Cardiac septum (tissue), 1 donor: Measurements from ENCODE around the gene MICAL2. TPM values are rescaled to one million over a fixed set of nuclear protein-coding genes. Genes with fewer than 3 reads are reported as not detected.
A peak's percentile ranks its signal among the peaks of the same experiment; 100 is the strongest.

Experiments
- DNase-seq: peaks from one replicate; pipeline ENCODE4 v3.0.0-alpha.2; 2020; ENCODE audit warnings: low spot score
- intact Hi-C: fragments of 100-400 bp; cut with DNase I; formaldehyde crosslinking; loops from one replicate; pipeline ENCODE4 v1.14.0; 2022
- long read RNA-seq: library from polyadenylated mRNA; unstranded; transcript quantifications from one replicate; pipeline ENCODE4 v2.0.0, GENCODE V29; 2021
- total RNA-seq: library from RNA; stranded (reverse); fragmentation: NEBNext Ultra II Directional; extraction: Animal tissue kit (Norgen Biotek cat#: 25700); gene quantifications from one replicate; pipeline ENCODE4 v1.2.1, GENCODE V29; 2021
- donor health status: DM: no; HTN: no; CAD: no.

MICAL2 gene, protein sequence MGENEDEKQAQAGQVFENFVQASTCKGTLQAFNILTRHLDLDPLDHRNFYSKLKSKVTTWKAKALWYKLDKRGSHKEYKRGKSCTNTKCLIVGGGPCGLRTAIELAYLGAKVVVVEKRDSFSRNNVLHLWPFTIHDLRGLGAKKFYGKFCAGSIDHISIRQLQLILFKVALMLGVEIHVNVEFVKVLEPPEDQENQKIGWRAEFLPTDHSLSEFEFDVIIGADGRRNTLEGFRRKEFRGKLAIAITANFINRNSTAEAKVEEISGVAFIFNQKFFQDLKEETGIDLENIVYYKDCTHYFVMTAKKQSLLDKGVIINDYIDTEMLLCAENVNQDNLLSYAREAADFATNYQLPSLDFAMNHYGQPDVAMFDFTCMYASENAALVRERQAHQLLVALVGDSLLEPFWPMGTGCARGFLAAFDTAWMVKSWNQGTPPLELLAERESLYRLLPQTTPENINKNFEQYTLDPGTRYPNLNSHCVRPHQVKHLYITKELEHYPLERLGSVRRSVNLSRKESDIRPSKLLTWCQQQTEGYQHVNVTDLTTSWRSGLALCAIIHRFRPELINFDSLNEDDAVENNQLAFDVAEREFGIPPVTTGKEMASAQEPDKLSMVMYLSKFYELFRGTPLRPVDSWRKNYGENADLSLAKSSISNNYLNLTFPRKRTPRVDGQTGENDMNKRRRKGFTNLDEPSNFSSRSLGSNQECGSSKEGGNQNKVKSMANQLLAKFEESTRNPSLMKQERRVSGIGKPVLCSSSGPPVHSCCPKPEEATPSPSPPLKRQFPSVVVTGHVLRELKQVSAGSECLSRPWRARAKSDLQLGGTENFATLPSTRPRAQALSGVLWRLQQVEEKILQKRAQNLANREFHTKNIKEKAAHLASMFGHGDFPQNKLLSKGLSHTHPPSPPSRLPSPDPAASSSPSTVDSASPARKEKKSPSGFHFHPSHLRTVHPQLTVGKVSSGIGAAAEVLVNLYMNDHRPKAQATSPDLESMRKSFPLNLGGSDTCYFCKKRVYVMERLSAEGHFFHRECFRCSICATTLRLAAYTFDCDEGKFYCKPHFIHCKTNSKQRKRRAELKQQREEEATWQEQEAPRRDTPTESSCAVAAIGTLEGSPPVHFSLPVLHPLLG
- 98.7 TPM for total RNA-seq
- long read RNA-seq, full-length matches to known transcripts: 2 of 113 reads
- long read RNA-seq, partial matches to known transcripts: 63 of 113 reads
- long read RNA-seq, other reads (novel, unspliced or antisense): 48 of 113 reads

DNA sequence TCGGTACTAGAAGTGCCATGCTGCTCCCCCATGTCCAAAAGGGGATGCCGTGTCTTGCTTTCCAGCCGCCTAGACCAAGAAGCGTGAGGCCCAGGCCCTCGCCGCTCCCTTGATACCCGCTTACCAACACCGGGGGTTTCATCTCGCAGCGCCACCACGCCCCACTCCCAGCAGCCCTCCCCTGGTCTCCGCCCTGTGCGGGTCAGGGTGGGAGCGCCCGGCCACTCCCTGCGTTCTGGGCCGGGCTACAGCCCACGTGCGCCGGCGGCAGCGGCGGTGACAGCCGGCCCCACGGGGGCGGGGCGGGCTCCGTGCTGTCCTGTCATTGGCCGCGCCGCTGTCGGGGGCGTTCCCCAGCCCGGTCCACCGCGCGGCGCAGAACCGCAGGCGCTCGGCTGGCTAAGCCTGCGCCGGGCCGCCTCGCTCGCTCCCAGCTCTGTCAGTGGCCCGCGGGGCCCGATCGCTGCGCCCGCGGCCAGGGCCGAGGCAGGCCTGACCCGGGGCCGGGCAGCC, at the start of gene MICAL2:
Gene MICAL2 (plus strand): TSS at position 390 of the 513 bp plus-strand sequence. CDS start 51,566 bp downstream, outside the sequence.
- DNase-seq: peak; percentile 96
- intact Hi-C loops: loop anchor here (5.0 kb wide), 1 partner anchor 112 kb away; no protein-coding TSS in a partner anchor

DNA sequence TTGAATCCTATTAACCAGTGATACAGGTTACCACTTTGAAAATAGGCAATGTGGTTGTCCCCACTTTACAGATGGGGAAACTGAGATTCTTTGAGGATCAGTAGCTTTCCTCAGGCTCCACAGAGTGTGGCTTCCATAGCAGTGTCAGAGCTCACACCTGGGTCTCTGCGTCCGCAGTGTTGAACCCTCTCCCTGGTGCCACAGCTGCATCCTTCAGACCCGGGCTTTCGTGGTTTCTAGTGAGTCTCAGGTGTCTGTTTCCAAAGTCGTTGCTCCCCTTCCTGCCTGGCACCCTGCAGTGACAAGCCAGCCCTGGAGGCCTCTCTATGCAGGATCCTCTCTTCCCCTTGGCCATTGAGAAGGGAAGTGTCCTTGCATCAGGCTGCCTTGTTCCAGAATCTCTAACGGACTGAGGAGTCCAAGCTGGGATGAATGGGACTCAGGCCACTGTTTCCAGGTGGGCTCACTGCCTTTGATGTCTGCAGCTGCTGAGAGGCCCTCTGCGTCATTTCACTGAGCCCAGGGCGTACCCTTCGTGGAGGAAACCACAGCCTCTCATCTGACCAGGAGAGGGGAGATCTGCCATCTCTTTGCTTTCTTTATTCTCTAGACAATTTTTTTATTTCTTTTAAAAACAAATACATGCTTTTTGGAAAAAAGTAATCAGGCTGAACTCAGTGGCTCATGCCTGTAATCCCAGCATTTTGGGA, 48.4 kb upstream of the MICAL2 start:
- DNase-seq: no peak
- intact Hi-C loops: no loop called here

DNA sequence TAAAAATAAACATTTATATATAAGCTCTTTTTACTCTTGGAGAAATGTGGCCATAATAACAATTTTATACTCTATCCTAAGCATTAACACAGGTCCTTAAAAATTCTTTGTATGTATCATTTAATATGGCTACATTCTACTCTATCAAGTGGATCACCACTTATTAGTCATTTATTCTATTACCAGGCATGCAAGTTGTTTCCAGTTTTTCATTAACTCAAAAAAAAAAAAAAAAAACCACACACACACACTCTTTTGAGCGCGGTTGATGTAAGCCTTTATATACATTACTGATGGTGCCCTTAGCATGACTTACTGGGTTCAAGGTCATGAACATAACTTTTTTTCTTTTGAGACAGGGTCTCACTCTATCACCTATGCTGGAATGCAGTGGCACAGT, 47.1 kb upstream of the MICAL2 start:
- intact Hi-C loops: no loop called here
- DNase-seq: no peak

DNA sequence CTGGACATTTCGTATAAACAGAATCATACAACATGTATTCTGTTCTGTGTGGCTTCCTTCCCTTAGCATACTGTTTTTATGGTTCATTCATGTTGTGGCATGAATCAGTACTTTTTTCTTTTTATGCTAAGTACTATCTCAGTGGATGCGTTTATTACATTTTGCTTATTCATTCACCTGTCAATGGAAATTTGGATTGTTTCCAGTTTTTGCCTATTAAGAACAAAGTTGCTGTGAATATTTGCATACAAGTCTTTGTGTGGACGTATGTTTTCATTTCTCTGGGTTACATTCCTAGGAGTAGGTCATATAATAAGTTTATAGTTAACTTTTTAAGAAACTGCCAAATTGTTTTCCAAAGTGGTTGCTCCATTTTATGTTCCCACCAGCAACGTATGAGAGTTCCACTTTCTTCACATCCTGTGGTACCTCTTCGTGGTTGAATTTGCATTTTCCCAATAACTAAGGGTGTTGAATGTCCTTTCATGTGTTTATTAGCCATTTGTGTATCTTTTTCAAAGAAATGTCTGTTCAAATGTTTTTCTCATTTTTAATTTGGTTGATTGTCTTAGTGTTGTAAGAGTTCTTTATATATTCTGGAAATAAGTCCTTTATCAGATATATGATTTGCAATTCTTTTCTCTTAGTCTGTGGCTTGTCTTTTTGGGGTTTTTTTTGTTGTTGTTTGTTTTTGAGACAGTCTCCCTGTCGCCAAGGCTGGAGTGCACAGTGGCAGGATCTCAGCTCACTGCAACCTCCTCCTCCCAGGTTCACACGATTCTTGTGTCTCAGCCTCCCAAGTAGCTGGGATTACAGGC, 46.0 kb upstream of the MICAL2 start:
- intact Hi-C loops: no loop called here
- DNase-seq: no peak

DNA sequence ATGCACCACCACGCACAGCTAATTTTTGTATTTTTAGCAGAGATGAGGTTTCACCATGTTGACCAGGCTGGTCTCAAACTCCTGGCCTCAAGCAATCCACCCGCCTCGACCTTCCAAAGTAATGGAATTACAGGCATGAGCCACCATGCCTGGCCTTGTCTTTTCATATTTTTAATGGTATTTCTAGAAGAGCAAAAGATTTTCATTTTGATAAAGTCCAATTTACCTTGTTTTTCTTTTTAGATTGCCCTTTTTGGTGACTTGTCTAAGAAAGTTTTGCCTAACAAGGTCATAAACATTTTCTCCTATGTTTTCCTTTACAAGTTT, 45.5 kb upstream of the MICAL2 start:
- intact Hi-C loops: no loop called here
- no peak for DNase-seq

DNA sequence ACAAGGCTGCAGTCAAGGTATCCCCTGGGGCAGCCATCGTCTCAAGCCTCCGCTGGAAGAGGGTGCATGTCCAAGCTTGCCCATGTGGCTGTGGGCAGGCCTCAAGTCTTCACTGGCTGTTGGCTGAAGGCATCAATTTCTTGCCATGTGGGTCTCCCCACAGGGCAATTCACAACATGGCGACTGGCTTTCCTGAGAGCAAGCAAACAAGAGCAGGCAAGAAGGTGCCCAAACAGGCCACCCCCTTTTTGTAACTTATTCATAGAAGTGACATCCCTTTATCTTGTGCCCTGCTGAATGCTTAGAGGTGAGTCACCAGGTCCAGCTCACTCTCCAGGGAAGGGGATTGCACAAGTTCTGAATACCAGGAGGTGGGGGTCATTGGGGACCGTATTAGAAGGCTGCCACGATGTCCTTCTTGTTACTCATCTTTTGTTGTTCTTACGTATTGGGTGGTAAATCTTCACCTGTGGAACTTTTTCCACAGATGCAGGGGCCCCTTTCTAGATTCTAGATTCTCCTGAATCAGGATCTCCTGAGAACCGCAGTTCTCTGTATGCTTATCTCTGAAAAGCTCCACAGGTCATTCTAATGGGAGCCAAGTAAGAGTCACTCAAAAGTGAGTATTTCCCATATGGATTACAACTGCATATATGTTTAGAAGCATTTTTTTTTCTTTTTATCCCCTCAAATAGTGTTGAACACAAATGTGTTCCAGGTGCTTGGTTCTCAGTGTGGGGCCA, 44.2 kb upstream of the MICAL2 start:
- DNase-seq: no peak
- intact Hi-C loops: no loop called here

DNA sequence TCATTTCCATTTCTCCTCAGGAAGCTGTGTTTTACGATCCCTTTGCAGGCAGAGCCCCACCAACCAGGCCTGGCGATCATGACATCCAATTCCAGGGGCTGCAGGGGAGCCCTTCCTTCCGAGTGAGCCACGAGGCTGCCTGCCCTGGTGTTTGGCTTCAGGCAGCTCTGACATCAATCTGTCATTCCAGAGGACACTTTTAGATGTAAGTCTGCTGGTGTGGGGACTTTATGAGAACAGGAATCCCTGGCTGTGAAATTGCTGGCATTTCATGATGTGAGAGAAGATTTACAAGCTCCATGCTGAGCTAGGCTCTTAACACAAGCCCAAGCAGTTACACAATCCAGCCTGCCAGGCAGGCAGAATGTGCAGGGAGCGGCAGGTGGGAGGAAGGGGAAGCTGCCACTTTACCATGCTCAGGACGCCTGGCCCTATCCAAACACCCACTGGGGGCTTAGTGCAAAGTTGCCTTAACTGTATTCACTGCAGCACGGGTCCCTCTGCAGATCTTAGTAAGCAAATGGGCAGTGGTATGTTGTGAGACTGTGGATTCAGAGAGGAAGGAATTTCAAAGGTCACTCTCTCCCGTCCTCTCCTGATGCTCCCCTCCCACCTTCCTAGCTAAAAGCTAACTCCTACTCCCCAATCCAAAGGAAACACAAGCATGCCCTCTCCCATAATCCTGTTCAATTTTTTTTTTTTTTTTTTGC, 43.4 kb upstream of the MICAL2 start:
- no peak for DNase-seq
- intact Hi-C loops: no loop called here

DNA sequence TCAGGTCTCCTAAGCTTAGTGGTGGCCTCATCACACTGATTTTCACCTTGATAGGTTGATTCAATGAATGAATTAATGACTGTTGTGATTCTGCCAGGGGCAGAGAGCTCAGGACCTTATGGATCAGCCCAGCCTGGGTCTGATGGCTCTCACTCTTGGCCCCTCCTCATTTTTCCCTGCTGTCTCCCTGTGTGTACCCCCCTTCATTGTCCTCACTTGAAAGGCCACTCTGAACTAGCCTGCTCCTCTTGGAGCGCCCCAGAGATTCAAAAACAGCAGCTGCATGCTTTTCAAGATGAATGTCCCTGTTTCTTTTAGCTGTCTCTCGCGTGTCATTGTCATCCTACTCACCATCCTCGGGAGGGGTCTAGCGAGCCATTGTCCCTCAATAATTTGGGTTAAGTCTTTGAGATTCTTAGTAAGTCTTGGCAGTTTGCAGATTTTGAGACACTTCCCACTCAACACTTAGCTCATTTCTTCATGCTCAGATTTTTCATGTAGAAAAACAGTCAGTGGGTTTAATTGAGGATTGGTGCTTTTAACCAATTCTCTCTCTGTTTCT, 42.5 kb upstream of the MICAL2 start:
- intact Hi-C loops: no loop called here

DNA sequence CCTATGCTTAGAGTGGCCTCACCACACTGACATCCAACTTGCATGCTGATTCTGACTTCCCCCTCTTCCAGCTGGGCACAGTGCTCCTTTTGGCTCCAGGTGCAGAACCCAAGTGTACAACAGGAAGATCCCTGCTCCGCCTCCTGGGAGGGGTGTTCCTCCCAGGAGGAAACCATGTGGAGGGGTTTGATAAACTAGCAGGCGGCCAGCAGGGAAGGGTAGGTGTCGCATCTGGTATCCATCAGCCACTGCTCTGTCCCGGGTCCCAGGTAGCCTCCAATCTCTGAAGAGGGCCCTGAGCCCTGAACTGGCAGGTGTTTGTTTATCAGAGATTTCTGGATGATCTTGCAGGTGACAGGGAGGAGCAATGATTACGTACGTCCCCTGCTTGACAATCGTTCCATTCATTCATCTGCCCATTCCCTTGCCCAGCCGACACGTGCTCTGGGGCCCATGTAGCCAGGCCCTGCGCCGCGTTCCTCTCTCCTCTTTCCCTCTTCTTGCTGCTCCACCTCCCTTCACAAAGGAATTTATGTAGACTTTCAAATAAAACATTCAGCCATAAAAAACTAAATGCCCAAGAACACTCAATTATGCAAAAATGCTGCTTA, 41.2 kb upstream of the MICAL2 start:
- no peak for DNase-seq
- intact Hi-C loops: no loop called here

More for the DNA sequence above, 42.5 kb upstream of the MICAL2 start:
- DNase-seq: no peak

DNA sequence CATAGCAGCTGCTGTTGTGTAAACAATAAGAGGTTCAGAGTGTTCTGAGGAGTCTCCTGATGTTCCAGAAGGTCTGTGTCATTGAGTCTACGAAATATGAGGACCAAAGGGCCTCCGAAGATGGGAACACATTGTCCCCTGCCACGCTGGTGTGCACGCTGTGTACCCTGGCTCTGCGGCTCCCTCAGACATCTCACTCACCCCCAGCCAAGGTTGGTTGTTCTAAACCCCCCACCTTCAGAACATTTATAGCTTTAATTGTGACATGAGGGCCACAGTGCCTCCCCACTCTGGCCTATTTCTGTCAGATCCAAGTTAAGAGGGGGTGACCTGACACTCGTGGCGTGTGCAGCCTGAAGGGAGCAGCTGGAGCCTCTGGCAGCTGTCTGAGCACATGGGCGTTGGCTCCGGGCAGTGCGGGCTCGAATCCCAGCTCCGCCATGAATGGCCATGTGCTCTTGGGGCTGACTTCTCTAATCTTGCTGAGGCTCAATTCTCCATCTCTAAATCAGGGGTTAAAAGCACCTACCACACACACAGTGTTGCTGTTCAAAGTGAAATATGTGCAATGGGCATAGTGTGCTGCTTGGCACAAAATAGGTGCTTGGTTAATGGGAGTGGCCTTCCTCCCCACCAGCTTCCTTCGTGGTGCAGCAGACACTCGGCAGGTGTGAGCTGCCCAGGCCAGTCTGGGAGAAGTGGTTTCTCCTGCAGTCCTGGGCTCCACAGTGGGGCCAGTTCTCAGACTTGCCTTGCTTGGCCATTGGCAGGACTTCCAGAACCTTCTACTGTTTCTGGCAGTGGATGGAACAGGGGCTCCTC, 39.7 kb upstream of the MICAL2 start:
- intact Hi-C loops: no loop called here
- DNase-seq: no peak

DNA sequence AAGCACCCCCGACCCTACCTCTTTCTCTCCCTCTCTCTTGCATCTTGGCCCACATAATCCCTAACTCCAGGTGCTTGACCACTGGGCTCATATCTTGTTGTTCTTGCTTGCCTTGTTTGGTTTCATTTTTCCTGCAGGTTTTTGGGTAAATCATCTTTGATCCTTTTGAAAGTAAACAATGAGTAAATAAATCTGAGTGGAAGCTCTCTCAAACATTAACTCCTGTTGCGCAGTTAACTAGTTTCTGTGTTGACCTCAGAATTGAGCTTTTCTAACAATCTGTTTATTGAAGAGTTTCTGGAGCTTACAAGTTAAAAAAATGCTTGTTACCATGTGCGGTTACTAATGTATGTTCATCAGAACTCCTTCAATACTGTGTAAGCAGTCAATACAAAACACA, 38.8 kb upstream of the MICAL2 start:
- DNase-seq: no peak
- intact Hi-C loops: no loop called here

DNA sequence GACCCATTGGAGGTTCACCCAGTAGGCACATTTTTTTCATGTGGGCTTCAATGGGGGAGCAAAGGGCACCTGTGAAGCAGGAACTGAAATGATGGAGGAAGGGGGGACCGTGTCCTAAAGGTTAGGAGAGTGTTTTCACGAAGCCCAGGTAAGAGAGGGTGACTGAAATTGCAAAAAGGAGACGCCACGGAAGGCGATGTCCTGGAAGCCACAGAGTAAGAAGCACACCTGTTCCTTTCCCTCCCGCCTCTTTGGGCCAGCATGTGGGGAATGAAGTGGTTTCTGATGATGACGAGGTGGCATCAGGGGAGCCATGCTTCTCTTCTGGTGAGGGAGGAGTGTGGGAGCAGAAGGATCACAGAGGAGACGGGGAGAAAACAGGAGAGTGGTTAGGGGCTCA, 37.0 kb upstream of the MICAL2 start:
- no peak for DNase-seq
- intact Hi-C loops: no loop called here

DNA sequence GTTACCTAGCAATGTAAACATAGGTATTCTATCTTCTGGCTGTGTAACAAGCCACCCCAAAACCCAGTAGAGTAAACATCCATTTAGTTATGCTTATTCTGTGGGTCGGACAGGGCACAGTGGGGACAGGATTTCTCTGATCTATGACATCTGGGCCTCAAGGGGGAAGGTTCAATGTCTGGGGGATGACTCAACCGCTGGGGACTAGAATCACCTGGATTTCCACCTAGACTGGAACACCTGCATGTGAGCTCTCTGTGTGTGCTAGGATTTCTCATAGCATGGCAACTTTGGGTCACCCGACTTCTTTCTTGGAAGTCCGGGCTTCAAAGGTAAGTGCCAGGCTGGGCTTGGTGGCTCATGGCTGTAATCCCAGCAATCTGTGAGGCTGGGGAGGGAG, 36.5 kb upstream of the MICAL2 start:
- DNase-seq: no peak
- intact Hi-C loops: no loop called here

DNA sequence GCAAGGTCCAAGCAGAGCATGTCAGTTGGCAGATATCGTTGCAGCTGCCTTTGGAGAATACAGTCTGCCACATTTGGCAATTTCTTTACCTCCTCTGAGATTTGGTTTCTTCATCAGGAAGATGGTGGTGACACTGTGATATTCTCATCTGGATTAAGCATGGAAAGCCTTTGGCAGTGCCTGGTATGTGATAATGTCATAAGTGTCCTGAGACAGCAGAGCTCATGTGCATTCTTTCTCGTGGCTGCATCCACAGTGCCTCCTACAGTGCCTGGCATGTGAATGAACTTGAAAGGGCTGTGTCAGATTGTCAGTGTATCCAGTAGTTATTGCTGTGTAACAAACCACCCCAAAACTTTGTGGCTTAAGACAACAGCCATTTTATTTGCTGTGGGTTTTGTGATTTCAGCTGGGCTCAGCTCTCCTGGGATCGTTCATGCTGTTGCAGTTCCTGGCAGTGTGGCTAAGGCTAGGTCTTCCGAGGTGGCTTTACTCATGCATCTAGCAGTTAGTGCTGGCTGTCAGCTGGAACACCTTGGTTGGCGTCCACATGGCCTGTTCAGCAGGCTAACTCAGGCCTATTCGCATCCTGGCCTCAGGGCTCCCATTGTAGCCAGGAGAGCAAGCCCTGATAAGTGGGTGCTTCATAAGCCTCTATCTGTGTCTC, 35.7 kb upstream of the MICAL2 start:
- DNase-seq: no peak
- intact Hi-C loops: no loop called here

DNA sequence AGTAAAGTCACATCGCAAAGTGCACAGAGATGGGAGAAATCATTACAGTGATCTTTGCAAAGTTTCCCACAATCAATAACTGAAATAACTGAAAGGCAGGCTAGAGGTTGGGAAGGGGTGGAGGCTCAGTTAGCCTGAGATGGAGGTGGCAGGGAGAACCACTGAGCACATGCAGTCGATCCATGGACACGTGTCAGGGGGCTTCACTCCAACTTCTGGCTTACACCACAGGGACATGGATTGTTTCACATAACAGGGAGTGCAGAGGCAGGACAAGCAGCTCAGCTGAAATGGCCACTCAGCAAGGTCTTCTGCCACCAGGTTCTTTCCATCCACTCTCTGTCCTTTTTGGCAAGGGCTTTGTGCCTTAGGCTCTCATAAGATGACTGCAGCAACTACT, 35.1 kb upstream of the MICAL2 start:
- DNase-seq: no peak
- intact Hi-C loops: no loop called here
